ENCODE data around the gene PRPSAP1.
A peak's percentile ranks its signal among the peaks of the same experiment; 100 is the strongest.
"Not testable (repeated sequence)": the region's sequence is repeated elsewhere in the genome, so short reads cannot be mapped to it uniquely, and the experiment has no call there.

The PRPSAP1 gene

GRCh38 chr17:76317535-76317934 is 36.2 kb downstream of the PRPSAP1 start:
- no peak for DNase-seq

DNA sequence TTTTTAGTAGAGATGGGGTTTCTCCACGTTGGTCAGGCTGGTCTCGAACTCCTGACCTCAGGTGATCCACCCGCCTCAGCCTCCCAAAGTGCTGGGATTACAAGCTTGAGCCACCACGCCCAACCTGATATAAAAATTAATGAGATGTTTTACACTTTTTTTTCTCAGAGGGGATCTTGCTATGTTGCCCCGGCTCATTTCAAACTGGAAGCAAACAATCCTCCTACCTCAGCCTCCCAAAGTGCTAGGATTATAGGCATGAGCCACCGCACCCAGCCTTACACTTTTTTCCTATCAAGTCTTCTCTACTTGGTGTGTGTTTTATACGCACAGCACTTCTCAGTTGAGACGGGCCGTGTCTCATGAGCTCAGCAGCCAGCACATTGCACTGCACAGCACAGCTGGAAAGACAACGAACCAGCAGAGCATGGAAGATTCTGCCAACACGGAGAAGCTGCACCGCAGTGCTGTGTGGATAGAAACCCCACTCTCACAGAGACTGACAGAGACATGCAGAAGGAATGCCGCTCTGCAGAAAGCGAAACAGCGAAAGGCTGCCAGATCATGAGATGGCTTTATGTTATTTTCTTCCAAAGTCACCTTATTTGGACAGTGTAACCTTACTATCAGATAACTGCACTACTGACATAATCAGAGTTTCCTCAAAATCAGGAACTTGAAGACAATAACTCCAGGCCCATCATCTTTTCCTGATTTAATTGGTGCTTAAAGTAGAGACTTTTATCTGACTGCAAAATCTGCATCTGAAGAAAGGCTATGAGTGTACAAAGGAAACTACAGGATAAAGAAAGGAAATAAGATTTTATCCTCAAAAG is 39.1 kb downstream of the PRPSAP1 start:
- DNase-seq = peak; percentile 27

- no peak for DNase-seq
Measured at GRCh38 chr17:76312735-76313134, 41.0 kb downstream of the PRPSAP1 start.

DNA sequence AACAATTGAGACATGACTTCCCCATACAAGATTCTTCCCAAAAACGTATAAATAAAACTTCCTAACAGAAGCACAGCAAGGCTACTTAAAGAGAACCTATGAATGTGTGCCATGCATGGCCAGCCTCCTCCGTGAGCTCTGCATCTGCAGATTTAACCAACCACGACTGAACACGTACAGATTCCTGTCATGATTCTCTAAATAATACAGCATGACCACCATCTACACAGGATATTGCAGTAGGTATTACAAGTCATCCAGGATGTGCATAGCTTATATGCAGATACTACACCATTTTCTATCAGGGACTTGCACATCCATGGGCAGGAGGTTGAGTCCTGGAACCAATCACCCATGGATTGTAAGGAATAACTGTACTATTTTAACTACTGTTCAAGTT is 44.3 kb downstream of the PRPSAP1 start:
- no peak for DNase-seq

GRCh38 chr17:76307966-76308338 is 45.8 kb downstream of the PRPSAP1 start, which contains the start of gene QRICH2:
Gene QRICH2, minus strand, starts transcription at chr17:76308276. Its CDS starts 278 bp downstream, at chr17:76307998.
- no peak for DNase-seq

GRCh38 chr17:76307299-76307965 is 46.3 kb downstream of the PRPSAP1 start:
- no peak for DNase-seq

DNA sequence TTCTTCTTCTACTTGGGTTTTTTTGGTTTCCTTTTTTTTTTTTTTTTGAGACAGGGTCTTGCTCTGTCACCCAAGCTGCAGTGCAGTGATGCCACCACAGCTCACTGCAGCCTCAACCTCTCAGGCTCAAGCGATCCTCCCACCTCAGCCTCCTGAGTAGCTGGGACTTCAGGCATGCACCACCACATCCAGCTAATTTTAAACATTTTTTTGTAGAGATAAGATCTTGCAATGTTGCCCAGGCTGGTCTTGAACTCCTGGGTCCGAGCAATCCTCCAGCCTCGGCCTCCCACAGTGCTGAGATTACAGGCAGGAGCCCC is 48.6 kb downstream of the PRPSAP1 start:
- DNase-seq = not testable (repeated sequence)

- no peak for DNase-seq
Measured at GRCh38 chr17:76304226-76305134, 49.2 kb downstream of the PRPSAP1 start.

- no peak for DNase-seq
Measured at GRCh38 chr17:76297436-76297835, 56.3 kb downstream of the PRPSAP1 start.

DNA sequence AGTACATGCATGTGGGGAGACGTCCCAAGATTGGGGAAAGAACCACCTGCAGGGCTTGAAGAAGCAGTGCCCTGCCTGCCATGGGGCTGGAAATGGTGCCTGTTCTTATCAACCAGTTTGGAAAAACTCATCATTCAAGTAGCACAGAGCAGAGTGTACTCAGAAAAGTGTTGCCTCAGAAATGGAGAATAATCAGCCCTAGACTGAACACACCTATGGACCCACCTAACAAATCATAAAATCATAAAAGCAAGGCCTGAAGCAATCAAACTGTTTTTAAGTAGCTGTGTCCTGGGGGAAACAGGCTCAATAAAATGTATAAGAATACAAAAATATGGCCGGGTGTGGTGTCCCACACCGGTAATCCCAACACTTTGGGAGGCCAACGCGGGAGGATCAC is 56.8 kb downstream of the PRPSAP1 start:
- no peak for DNase-seq

- DNase-seq = no peak
Measured at GRCh38 chr17:76296186-76296585, 57.5 kb downstream of the PRPSAP1 start.

DNA sequence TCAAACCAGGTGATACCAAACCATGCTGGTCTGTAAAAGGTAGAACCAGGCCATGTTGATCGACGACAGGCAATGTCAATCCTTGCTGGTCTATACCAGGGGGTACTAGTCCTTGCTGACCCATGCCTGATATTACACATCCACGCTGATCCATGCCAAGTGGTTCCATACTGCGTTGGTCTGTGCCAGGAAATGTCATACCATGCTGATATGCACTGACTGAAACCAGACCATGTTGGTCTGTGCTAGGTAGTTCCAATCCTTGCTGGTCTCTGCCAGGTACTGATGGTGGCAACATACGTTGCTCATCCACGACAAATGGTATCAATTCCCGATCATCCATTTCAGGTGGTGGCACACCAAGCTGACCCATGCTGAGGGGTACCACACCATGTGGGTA is 60.6 kb downstream of the PRPSAP1 start:
- DNase-seq = no peak

DNA sequence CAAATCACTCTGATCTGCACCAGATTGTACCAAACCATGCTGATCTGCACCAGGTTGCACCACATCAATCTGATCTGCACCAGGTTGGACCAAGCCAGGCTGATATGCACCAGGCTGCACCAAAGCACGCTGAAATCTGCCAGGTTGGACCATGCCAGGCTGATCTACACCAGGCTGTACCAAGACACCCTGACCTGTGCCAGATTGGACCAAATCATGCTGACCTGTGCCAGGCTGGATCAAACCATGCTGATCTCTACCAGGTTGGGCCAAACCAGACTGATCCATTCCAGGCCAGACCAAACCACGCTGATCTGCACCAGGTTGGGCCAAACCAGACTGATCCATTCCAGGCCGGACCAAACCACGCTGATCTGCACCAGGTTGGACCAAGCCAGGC is 61.1 kb downstream of the PRPSAP1 start:
- no peak for DNase-seq

DNA sequence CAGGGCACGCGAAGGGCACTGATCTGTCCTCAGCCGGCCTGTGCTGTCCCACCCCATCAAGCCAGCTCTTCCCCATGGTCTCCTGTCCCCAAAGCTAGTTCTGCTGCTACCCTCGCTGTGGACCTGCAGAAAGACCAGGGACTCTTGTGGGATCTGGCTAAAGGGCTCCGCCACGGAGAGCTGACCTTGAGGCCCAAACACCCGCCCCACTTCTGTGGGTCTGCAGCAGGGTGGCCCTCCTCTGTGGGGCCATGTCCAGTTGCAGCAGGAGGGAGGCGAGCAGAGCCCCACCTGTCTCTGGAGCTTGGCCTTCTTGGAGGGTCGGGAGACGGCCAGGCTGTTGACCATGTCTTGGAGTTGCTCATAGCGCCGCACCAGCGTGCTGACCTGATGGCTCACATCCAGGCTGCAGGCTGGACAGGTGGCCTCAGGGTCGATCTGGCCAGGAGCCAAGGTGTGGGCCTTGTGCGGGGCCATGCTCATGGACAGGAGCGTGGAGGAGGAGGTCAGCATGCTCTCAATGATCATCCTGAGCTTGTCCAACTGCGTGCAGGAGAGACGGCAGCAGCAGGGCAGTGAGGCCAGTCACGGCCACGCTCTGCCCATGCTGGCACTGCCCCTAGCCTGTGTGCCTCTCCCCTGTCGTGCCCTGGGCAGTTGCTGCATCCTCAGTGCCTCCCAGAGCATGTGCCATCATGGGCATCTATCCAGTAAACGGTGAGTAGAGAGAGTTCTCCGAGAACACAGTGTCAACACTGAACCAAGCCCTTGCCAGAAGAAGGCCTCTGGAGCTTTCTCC is 71.9 kb downstream of the PRPSAP1 start:
- no peak for DNase-seq

GRCh38 chr17:76280650-76281049 is 73.1 kb downstream of the PRPSAP1 start:
- no peak for DNase-seq

DNA sequence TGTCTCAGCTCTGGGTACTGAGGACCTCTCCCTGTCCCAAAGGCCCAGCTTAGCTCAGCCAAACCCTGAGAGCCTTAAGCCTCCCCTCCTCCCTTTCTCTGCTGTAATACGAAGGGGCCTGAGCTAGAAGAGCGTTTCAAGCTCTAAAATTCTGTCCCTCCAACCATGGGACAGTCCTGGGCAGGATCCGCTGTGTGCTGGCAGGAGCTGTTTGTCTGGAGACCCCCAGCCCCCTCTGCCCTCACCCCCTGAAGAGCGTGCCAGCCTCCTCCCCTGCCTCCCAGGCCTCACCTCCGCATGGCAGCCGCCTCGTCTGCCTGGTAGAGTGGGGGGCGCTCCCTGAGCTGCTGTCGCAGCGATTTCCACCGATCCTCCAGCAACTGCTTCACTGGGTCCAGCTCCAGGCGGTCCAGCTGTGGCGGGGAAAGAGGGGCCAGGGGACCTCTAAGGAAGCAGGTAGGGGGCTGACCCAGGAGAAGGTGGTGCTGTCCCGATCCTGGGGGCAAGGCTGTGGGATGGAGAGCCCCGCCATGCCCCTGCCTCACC is 73.9 kb downstream of the PRPSAP1 start:
- DNase-seq = no peak

DNA sequence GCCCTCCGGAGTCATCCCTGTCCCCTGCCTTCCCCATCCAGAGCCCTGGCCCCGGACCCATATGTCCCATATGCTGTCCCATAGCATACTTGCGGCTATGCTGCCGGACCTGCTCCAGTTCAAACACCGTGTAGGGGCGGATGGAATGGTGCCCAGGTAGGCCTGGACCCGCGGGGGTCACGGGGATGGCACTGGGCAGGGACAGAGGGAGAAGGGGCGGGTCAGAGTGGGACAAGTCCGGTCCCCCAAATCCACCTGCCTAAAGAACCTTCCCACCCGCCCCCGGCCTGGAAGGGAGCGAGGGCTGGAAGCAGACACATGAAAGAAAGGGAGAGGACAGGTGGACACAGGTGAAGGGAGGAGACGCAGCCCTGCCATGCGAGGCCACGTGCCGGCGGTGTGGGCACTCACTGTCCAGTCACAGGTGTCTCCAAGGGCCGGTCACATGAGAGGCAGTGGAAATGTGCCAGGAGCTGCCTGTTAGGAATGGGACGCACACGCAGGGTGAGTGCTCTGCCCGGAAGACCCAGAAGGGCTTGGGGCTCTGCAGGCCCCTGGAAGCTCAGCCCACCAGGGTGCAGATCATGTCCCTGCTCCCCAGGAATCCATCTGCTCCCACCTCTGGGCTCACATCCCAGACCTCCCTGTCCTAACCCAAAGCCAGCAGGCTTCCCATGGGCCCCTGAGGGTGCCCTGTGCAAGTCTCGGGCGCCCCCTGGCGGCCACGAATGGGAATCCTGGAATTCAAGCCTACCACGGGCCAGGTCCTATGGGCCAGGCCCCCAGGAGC is 74.6 kb downstream of the PRPSAP1 start:
- DNase-seq = peak; percentile 87

DNA sequence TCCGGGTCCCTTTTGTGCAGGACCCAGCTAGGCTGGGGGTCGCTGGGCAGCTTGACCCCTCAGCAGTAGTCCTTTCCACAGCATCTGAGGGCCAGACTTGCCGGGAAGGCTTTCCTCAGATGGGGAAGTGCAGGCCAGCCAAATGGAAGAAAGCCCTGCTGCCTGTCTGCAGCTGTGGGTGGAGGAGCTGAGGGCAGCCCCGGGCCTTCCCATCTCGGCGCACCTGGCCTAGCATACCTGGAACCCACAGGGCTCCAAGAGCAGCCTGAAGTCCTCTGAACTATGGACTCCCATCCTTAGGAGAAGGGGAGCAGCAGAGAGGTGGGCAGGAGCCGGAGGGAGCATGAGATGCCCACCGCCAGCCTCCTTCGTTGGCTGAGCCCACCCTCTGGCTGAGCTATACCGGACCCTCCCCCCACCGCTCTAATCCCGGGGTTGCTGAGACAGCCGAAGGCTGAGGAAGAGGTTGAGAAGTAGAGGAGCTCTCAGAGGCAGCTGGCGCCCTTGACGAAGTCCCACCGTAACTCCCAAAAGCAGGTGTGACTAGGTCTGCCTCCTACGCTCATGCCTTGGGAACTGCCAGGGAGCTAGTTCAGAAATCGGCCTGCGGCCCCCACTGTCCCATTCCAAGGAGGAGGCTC is 75.3 kb downstream of the PRPSAP1 start:
- DNase-seq = no peak

- no peak for DNase-seq
Measured at GRCh38 chr17:76277300-76278267, 76.1 kb downstream of the PRPSAP1 start.
